A549 treated with CORT108297 at 1 μM for 4 hours (cell line): ENCODE results near the gene NOL3. TPM values are rescaled to one million over a fixed set of nuclear protein-coding genes. Genes with fewer than 3 reads are reported as not detected.

Experiments
- total RNA-seq: library from RNA; stranded (reverse); fragments of 200-300 nt; extraction: Qiagen RNA extraction; gene quantifications from 5 replicates; pipeline ENCODE4 v1.2.3, GENCODE V29; 2022

Gene NOL3
- 45.8 to 62.3 TPM (median 61.0 TPM) in 5 replicates for total RNA-seq

DNA sequence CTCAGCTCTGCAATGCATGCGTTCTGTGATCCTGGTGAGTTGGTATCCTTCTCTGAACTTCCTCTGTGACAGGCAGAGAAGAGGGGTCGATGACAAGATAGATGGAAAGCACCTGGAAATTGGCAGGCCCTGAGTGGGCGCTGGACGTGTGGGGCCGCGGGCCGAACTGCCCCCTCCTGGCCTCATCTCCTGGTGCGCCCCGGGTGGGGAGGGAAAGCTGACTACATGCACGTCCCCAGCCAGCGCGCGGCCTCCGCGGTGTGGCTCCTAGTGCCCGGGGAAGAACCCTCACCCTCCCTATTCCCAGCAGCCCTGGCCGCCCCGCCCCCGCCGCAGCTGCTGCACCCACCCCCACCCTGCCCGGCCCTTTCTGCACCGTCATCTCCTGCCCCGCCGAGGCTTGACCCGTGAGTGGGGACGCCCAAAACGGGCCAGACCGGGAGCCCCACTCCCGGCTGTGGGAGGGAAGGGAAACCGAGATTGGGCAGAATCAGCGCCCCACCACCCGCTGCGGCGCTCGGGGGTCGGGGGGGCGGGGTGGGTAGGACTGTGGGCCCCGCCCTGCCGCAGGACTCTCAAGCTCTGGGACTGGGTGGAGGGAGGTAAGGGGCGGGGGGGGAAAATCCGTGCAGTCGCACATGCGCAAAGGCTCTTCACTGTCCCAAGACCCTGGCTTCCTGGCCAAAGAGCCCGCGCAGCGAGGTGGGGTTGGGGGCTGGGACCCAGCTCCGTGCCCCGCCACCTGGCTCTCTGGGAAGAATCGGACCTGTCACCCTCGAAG is at the start of gene NOL3:
TSS of gene NOL3 (plus strand) at position 371 of the 781 bp plus-strand sequence.

GRCh38 chr16:67150833-67151396 is 19.4 kb upstream of the NOL3 start, which contains the start of gene B3GNT9:
B3GNT9 (minus strand) TSS chr16:67150998; CDS start chr16:67150485, 513 bp downstream.

GRCh38 chr16:67164599-67165061 is 5.7 kb upstream of the NOL3 start, which contains the start of gene HSF4:
HSF4 (plus strand) TSS chr16:67164745; CDS start chr16:67164812, 67 bp downstream.

DNA sequence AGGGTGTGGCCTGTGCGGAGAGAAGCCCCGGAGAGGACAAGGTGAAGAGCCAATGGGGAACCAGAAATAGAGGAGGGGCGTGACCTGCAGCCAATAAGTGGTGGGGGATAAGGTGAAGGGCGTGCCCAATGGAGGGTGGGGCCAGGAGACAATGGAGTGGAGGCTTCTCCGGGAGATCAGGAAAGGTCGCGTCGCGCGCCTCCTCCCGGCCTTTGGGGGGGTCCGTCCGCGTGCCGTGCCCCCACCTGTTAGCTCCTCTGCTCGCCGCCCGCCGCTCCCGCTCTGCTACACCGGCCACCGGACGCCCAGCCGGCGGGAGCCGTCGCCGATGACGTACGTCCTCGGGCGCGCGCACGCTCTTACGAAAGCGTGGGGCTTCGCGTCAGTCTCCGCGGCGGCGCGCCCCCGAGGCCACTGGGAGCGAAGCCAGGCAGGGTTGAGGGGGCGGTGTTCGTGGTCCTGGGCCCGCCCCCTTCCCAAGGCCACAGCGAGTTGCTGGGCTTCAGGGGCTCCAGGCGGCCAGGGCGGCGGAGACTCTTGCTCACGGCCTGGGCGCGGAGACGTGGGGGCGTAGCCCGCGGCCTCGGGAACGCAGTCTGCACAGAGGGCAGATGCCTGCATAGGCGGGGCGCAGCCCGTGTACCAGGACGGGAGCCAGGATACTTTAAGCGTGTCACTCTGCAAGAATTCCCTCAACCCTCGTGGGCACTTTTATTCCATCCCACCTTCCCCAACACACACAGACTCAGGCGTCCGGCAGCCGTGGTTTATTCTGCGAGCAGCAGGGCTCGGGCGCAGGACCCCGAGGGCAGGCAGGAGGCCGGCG is 13.5 kb downstream of the NOL3 start, which contains the start of gene MATCAP1:
TSS of gene MATCAP1 (minus strand) at position 337 of the 826 bp plus-strand sequence. CDS start 3,353 bp downstream, outside the sequence.

DNA sequence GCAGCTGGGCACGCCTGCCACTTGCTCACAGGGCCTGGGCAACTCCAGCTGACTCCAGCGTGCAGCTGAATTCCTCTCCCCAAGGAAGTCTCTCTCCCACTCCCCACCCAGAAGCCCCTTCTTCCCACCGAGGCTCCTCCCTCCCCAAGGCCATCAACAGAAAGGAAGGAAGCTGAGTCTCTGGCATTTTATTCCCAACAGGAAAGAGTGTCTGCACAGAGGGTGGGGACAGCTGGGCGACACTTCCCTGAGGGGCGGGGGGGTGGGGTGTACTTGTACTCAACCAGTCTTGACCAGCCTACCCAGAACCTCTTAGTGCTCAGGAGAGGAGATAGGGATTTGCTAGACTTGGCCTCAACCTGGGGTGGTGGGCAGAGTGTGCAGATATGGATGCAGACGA is 19.7 kb downstream of the NOL3 start, which contains the start of gene EXOC3L1:
TSS of gene EXOC3L1 (minus strand) at position 96 of the 400 bp plus-strand sequence. CDS start 460 bp downstream, outside the sequence.

DNA sequence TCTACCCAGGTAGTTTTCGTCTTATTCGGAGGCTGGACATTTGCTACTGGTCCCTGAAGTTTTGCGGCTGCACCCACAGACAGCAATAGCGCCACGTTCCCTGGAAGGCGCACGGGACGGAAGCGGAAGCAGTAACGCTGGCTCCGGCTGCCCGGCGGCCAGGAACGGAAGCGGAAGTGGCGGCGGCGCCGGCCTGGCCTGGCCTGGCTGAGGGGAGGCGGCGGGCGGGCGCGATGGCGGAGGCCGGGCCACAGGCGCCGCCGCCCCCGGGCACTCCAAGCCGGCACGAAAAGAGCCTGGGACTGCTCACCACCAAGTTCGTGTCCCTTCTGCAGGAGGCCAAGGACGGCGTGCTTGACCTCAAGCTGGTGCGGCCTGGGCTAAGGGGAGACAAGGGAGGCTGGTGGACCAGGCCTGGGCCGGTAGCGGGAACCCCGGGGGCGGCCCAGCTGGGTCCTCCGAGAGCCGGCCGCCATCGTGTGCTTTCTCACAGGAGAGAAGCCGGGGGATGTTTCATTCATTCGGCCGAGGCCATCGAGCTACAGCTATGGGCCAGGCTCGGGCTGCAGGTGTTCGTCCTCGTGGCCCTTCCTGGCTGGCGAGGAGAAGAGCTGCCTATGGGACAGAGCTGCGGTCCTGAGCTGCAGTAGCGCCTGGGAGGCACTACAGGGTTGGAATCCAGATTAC is 21.8 kb downstream of the NOL3 start, which contains the start of gene E2F4:
TSS of gene E2F4 (plus strand) at position 161 of the 687 bp plus-strand sequence. CDS start at position 234, 73 bp downstream.

GRCh38 chr16:67199011-67199807 is 28.9 kb downstream of the NOL3 start, which contains the start of gene ELMO3:
ELMO3 (plus strand) TSS chr16:67199131; CDS start chr16:67199327, 196 bp downstream.

Other genes with a start within 250 kb of the NOL3 start
- 7.7 to 19.4 TPM (median 12.3 TPM) in 5 replicates for gene RRAD, start 245.0 kb upstream of the NOL3 start, total RNA-seq
- gene CIAO2B, start 236.1 kb upstream of the NOL3 start, total RNA-seq, result 123 to 180 TPM (median 173 TPM) in 5 replicates
- 27.6 to 32.7 TPM (median 28.9 TPM) in 5 replicates for gene CES2, start 235.0 kb upstream of the NOL3 start, total RNA-seq
- gene CES3, start 209.3 kb upstream of the NOL3 start, total RNA-seq, result 1.8 to 2.3 TPM (median 2.1 TPM) in 5 replicates
- gene CES4A, start 181.9 kb upstream of the NOL3 start, total RNA-seq, result 1.6 to 2.1 TPM (median 1.9 TPM) in 5 replicates
- 36.2 to 49.8 TPM (median 46.0 TPM) in 5 replicates for gene CBFB, start 141.4 kb upstream of the NOL3 start, total RNA-seq
- 23.5 to 25.5 TPM (median 24.7 TPM) in 5 replicates for gene PHAF1, start 60.6 kb upstream of the NOL3 start, total RNA-seq
- gene B3GNT9, start 19.5 kb upstream of the NOL3 start, total RNA-seq, result 5.4 to 9.1 TPM (median 8.6 TPM) in 5 replicates
- 14.2 to 21.6 TPM (median 21.1 TPM) in 5 replicates for gene TRADD, start 10.6 kb upstream of the NOL3 start, total RNA-seq
- 5.7 to 11.0 TPM (median 9.2 TPM) in 5 replicates for gene FBXL8, start 10.6 kb upstream of the NOL3 start, total RNA-seq
- gene HSF4, start 5.8 kb upstream of the NOL3 start, total RNA-seq, result 8.4 to 20.3 TPM (median 16.7 TPM) in 5 replicates
- gene MATCAP1, start 13.4 kb downstream of the NOL3 start, total RNA-seq, result 4.3 to 7.2 TPM (median 6.4 TPM) in 5 replicates
- gene EXOC3L1, start 19.6 kb downstream of the NOL3 start, total RNA-seq, result 0.07 to 0.24 TPM (median 0.07 TPM) in 3 of 5 replicates, not detected in the others
- 79.5 to 101 TPM (median 99.3 TPM) in 5 replicates for gene E2F4, start 21.6 kb downstream of the NOL3 start, total RNA-seq
- gene ELMO3, start 28.6 kb downstream of the NOL3 start, total RNA-seq, result 0.93 to 1.7 TPM (median 1.3 TPM) in 5 replicates
- 79.6 to 102 TPM (median 96.1 TPM) in 5 replicates for gene TMEM208, start 56.6 kb downstream of the NOL3 start, total RNA-seq
- gene FHOD1, start 76.9 kb downstream of the NOL3 start, total RNA-seq, result 38.5 to 60.0 TPM (median 51.3 TPM) in 5 replicates
- 1.3 to 1.8 TPM (median 1.7 TPM) in 5 replicates for gene SLC9A5, start 78.4 kb downstream of the NOL3 start, total RNA-seq
- gene PLEKHG4, start 109.0 kb downstream of the NOL3 start, total RNA-seq, result 12.3 to 18.7 TPM (median 16.7 TPM) in 5 replicates
- gene KCTD19, start 156.2 kb downstream of the NOL3 start, total RNA-seq, result 0.09 to 0.46 TPM (median 0.21 TPM) in 5 replicates
- 0.09 to 0.23 TPM (median 0.09 TPM) in 3 of 5 replicates, not detected in the others for gene LRRC36, start 156.3 kb downstream of the NOL3 start, total RNA-seq
- gene TPPP3, start 223.0 kb downstream of the NOL3 start, total RNA-seq, result 8.5 to 14.6 TPM (median 13.3 TPM) in 5 replicates
- 4.9 to 7.6 TPM (median 7.3 TPM) in 5 replicates for gene ZDHHC1, start 245.9 kb downstream of the NOL3 start, total RNA-seq